HCT116 (cell line): ENCODE data around the gene KRTAP5-4.
"Not testable (repeated sequence)": the region's sequence is repeated elsewhere in the genome, so short reads cannot be mapped to it uniquely, and the experiment has no call there.

Source experiments
- ATF3 ChIP-seq: IDR thresholded peaks from 2 replicates; pipeline ENCODE4 v1.6.1; 2012
- CEBPB ChIP-seq: IDR thresholded peaks from 2 replicates; pipeline ENCODE4 v1.6.1; 2012; ENCODE audit warnings: low read depth
- CTCF ChIP-seq, 3 experiments: fragments of 200-600 bp in 1 of 3; sonication (generic) in 1 of 3; IDR thresholded peaks in 2 of 3; conservative IDR thresholded peaks in 1 of 3; 2 replicates each; pipeline ENCODE4 v1.5.1; 2012 to 2017; ENCODE audit warnings: low read depth in 2 of 3, low read length in 2 of 3, antibody characterized with exemption in 1 of 3, borderline replicate concordance in 1 of 3, control low read depth in 1 of 3, mild to moderate bottlenecking in 1 of 3, mixed read lengths in 1 of 3, mixed run types in 1 of 3, moderate library complexity in 1 of 3; ENCODE audit not compliant: insufficient read depth in 1 of 3
- EGR1 ChIP-seq: IDR thresholded peaks from 2 replicates; pipeline ENCODE4 v1.6.1; 2012; ENCODE audit warnings: low read depth
- ELF1 ChIP-seq: IDR thresholded peaks from 2 replicates; pipeline ENCODE4 v1.6.1; 2012; ENCODE audit warnings: low read depth, borderline replicate concordance
- EZH2 ChIP-seq: fragments of 200-600 bp; sonication (generic); IDR thresholded peaks from 2 replicates; pipeline ENCODE4 v1.6.1; 2017; ENCODE audit warnings: antibody characterized with exemption, mixed run types
- EZH2phosphoT487 ChIP-seq: fragments of 200-600 bp; IDR thresholded peaks from 2 replicates; pipeline ENCODE4 v1.6.1; 2018; ENCODE audit warnings: antibody characterized with exemption, borderline replicate concordance
- POLR2A ChIP-seq: IDR thresholded peaks from 2 replicates; pipeline ENCODE4 v1.7.0; 2011; ENCODE audit warnings: borderline replicate concordance; ENCODE audit not compliant: insufficient read depth, insufficient read length; ENCODE audit errors: extremely low read depth
- POLR2AphosphoS5 ChIP-seq: IDR thresholded peaks from 2 replicates; pipeline ENCODE4 v1.6.1; 2011; ENCODE audit warnings: mild to moderate bottlenecking, low read depth, low read length, moderate library complexity
- REST ChIP-seq: IDR thresholded peaks from 2 replicates; pipeline ENCODE4 v1.6.1; 2012; ENCODE audit warnings: low read depth
- SP1 ChIP-seq: IDR thresholded peaks from 2 replicates; pipeline ENCODE4 v1.6.1; 2012; ENCODE audit warnings: low read depth
- YY1 ChIP-seq: IDR thresholded peaks from 2 replicates; pipeline ENCODE4 v1.6.1; 2011; ENCODE audit warnings: low read length, low read depth, moderate library complexity, mild to moderate bottlenecking; ENCODE audit not compliant: insufficient replicate concordance; ENCODE audit errors: extremely low read depth
- ZBTB33 ChIP-seq: IDR thresholded peaks from 2 replicates; pipeline ENCODE4 v1.6.1; 2011; ENCODE audit warnings: mild to moderate bottlenecking, low read length, moderate library complexity; ENCODE audit not compliant: insufficient replicate concordance; ENCODE audit errors: extremely low read depth
- ZFX ChIP-seq: fragments of 450-650 bp; IDR thresholded peaks from 2 replicates; pipeline ENCODE4 v1.6.1; 2017

- not testable (repeated sequence) for TF ChIP-seq EZH2phosphoT487; CTCF (IDR thresholded peaks at IDR 0.05 in 2 of 3, conservative IDR thresholded peaks at IDR 0.05 in 1 of 3; ENCODE audit: borderline replicate concordance in 1 of 3, insufficient read depth in 1 of 3, low read depth in 2 of 3, low read length in 2 of 3); CEBPB; ATF3; POLR2AphosphoS5; EGR1; SP1; EZH2; YY1; ZBTB33; REST; POLR2A; ELF1; ZFX
These were observed 16.0 kb downstream of the KRTAP5-4 start for GRCh38 chr11:1605923-1606322.
